CD4-positive, alpha-beta T cell treated with Interleukin-10 for 1 hour (primary cell): ENCODE results near the gene RAET1L.
A peak's percentile ranks its signal among the peaks of the same experiment; 100 is the strongest.
"Not testable (repeated sequence)": the region's sequence is repeated elsewhere in the genome, so short reads cannot be mapped to it uniquely, and the experiment has no call there.

Experiments used
- DNase-seq: peaks from one replicate; pipeline ENCODE4 v3.0.0-alpha.2; 2020

The RAET1L gene

GRCh38 chr6:150015281-150016001 is 9.9 kb downstream of the RAET1L start:
- peak; percentile 41 for DNase-seq

GRCh38 chr6:150014623-150015280 is 10.6 kb downstream of the RAET1L start:
- not testable (repeated sequence) for DNase-seq

DNA sequence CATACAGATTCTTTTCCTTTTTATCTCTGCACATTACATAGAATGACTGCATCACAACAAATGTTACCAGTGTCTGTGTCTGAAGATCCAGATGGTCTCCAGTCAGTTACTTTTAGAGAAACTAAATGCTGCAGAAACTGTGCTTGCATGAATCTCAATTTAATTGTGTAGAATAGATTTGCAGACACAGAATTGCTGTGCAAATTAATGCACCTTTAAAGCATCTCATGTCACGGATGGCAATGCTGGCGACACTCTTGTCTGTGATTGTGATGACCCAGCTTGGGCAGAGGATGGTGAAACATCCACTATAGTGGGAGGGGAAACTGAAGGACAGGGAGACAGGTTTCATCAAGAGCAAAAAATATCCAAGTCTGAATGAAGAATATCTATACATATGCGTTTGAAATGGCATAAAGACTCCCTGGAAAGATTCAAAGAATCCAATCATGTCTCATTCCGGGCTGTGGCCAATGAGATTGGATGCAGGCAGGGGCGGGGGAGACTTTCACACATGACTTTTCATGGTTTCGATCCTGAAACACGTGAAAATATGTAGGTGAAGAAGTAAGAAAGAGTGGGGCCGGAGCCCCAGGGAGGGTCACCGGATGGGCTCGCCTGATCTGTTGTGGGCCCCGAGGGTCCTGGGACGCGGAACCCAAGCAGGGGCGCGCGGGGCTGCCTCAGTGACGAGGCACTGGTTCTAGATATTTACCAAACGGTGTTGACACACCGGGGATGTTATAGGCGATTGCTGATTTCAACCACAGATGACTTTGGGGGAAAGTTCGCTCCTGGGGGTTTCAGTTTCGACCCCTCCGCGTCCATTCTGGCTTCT is 11.3 kb downstream of the RAET1L start:
- not testable (repeated sequence) for DNase-seq

DNA sequence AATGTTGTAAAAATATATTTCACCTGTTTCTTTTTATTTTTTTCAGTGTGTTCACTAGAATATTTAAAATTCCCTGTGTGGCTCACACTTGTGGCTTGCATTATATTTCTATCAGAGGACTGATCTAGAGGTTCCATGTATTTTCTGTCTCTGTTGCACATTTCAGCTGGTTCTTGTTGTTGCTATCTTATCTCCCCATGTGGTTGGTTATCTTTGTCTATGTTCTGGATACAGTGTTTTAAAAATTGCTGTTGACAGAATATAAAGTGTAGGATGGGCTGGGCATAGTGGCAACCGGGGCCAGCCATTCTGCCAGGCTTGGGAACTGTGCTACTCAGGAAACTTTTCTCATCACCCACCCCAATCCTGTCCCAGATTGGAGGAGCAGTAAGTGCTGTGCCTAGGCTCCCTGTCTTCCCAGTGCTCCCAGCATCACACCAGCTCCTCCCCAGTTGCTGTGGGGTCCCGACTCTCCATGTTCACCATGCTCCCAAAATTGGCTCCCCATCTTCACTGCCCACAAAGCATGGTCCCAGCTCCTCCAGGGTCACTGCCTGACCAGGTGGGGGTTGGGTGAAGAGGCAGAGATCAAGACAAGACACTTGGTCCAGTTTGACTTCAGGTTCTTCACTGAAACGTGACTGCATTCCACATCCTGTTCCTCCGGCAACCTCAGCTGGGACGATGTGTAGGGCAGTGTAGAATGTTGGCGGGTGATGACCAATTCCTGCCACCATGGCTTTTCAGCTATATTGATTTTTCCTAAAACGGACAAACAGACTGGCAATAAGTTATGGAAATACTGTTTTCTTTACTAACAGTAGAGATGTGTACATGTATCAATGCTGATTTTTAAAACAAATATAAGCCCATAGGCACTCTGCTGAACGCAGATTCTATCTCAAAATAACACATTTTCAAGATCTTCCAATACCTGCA is 12.2 kb downstream of the RAET1L start:
- DNase-seq = not testable (repeated sequence)

DNA sequence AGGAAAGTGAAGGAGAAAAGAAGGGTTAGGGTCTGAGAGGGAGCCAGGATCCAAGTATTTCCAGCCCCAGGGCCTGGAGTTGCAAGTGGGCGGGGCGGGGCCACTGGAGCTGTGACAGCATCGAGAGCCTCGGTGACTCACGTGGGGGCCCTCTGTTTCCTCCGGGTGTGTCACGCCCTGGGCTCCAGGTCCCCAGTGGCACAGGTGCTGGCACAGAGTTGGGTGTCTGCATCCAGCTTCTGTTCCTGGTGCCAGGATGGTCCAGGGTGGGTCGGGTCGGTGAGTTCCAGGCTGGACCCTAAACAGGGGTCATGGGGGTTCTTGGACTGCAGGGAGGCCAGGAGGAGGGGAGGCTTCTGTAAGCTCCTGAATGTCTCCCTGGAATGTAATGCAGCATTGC is 16.7 kb downstream of the RAET1L start:
- no peak for DNase-seq

DNA sequence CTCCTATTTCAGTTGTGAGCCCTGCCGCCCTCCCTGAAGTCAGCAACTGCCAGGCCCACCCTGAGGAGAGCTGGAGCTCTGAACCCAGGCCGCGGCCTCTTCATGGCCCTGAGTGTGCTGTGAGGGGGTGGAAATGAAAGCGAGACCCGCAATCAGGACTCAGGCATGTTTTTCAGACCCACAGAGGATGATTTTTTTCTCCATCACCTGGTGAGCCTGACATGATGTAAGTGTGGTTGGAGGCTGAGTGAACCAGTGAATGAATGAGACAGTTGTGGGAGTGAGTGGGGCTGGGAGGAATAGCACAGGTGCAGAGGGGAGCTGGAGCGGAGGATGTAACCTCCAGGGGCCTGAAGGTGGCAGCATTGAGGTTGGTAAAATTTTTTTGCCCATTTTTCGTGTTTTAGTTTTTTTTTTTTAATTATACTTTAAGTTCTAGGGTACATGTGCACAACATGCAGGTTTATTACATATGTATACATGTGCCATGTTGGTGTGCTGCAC is 18.3 kb downstream of the RAET1L start:
- peak; percentile 49 for DNase-seq

GRCh38 chr6:150005761-150006651 is 19.3 kb downstream of the RAET1L start:
- no peak for DNase-seq

GRCh38 chr6:150004783-150005717 is 20.3 kb downstream of the RAET1L start:
- DNase-seq = peak; percentile 93

DNA sequence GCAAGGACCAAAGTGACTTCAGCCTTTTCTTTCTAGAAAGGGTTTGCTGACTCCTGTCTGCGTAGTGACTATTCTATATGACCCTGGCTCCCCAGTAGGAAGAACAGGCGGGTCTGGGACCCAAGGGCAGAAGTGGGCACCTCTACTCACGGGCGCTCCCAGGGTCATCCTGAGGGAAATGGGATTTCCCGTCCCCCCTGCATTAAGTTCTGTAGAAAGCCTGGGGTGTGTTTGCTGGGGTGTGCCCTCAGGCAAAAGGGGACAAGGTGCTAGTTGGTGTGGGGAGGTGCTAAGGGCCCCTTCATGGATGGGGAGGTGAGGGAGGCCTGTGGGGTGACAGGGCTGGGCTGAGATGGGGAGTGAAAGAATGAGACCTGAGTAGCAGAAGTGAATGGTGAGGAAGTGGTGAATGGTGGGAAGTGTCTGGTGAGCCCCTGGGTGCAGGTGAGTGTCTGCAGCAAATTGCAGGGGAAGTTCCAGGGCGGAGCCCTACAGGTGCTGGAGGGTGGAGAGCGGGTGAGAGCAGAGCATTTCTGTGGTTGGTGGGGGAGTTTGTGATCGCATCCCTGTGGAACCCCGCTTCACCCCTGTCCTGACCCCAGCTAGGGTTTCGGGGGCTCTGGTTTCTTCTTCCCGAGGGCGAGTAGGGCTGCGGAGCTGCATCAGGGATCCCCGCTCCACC is 21.1 kb downstream of the RAET1L start:
- DNase-seq = peak; percentile 79

GRCh38 chr6:150003599-150003998 is 21.7 kb downstream of the RAET1L start:
- DNase-seq = not testable (repeated sequence)

GRCh38 chr6:150002710-150003109 is 22.6 kb downstream of the RAET1L start:
- DNase-seq = no peak

DNA sequence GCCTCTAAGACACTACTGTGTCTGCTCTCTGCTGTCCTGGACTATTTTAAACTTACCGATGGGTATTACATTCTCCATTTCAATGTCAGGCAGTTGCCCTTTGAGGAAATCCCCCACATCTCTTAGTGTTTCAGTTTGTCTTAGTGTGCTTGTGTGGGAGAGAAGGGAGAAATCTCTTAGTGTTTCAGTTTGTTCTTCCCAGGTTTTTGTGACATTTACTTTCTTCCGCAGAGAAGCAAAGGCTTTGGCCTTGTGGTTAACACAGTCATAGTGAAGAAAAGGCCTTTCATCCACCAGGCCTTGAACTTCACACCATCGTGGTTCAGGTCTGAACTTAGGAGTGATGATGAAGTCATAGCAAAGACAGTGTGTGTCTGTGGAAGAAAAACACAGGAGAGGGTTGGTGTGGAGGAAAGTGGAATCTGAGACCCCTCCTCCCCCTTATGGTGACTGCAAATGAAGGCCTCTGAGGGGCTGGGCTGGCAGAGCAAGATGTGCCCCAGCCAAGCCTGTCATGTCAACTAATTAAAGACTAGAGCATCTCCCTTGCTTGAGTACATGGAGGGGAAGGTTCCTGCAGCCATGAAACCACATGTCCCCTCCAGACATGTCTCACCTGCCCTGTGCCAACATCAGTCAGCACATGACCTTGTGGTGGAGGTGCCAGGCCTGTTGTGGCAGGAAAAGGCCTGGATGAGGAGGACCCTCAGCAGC is 23.9 kb downstream of the RAET1L start:
- DNase-seq = no peak

DNA sequence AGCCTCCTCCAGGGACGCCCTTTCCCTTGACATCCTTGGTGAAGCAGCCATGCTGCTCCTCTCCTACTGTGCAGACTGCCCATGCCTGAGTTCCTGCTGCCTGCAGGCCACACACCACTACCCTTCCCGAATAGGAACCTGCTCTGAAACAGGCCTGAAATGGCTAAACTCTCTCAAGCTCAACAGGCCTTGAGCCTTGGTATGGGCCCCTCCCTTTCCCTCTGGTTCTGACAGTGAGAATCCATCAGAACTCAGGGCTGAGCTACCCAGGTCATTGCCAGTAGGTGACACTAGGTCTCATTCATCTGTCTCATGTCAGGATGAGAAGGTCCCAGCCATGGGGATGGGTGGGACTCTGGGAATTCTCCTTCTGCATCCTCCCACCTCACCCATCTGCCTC is 25.7 kb downstream of the RAET1L start:
- no peak for DNase-seq

GRCh38 chr6:149995971-149996370 is 29.4 kb downstream of the RAET1L start:
- no peak for DNase-seq

GRCh38 chr6:149995235-149995750 is 30.0 kb downstream of the RAET1L start:
- DNase-seq = no peak

DNA sequence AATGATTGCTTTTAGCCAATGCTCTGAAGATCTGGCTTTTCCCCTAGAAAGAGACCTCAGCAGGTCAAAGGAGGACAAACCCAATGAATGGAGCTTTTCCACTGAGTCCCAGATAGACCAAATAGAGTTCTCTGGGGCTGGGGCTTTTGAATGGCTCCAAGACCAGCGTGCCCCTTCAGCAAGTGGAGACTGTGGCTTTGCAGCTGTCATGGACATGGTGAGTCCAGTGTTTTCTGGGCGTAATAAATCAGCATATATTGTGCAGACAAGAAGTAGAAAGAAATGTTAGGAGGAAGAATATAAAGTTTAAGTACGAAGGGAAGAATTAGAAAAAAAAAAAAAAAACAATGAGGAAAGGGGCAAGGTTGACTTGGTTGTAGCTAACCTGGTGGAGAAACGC is 33.5 kb downstream of the RAET1L start:
- no peak for DNase-seq

DNA sequence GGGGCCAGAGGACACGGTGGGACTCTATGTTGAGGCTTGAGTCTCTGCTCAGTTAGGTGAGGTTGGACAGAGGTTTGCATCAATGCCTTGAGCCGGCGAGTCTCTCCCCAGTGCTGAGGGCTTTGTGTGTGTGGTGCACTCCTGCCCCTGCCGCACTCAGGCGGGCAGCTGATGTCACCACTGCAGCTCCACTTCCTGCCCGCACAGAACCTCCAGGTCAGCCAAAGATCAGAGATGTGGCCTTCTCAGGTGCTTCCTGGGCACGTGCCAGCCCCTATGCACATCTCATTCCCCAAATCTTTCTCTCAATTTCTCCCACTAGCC is 33.9 kb downstream of the RAET1L start:
- DNase-seq = not testable (repeated sequence)

DNA sequence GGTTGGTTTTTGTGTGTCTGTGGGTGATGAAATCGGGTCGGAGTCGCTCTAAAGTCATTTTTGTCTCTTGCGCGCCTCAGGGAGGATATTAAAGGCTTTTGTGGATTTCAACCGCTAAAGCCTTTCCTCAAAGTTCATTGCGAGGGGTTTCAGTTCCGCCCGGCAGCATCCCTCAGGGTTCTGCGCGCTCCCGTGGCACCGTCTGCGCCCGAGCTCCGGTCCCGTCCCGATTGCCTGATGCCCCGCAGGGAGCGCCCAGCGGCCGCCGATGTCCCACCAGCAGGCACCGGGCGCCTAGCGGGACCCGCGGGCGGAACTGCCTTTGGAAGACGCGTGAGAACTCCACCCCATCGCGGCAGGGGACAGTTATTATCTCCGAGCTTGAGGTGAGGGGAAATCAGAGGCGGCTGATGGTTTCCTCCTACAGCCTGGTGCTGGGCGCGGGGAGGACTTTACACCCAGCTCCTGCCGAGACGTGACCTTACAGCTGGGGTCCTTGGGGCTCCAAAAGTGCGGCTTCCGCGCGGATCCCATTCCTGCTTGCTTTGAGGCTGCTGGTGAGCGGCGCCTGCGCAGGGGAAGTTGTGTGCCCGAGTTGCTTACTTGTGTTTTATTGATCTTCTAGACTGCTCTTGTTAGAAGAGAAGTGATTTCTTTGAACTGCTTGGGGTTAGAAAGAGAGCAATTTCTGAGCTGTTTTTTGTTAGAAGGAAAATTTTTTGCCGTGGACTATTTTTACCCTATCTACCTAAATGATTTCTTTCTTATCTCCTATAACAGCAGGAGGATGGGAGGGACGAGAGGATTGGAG is 34.5 kb downstream of the RAET1L start:
- peak; percentile 24 for DNase-seq
